Osteoblast (primary cell): ENCODE results near the gene HPCAL4. TPM values are rescaled to one million over a fixed set of nuclear protein-coding genes. Genes with fewer than 3 reads are reported as not detected.

ENCODE experiments used
- DNase-seq: peaks from one replicate; pipeline ENCODE4 v3.0.0; 2011; ENCODE audit warnings: low spot score, mixed read lengths; ENCODE audit not compliant: insufficient read length; ENCODE audit errors: missing footprints
- H2AFZ ChIP-seq: 2 replicates; pipeline ENCODE4 v1.6.0; 2011; ENCODE audit warnings: mild to moderate bottlenecking, low read length
- H3K27ac ChIP-seq: 2 replicates; pipeline ENCODE4 v1.5.1; 2011; ENCODE audit warnings: mild to moderate bottlenecking, low read depth, low read length, moderate library complexity
- H3K27me3 ChIP-seq: 2 replicates; pipeline ENCODE4 v1.6.0; 2012; ENCODE audit warnings: mild to moderate bottlenecking, control low read depth, inconsistent platforms, low read length, moderate library complexity; ENCODE audit not compliant: insufficient read depth
- H3K36me3 ChIP-seq: 2 replicates; pipeline ENCODE4 v1.5.1; 2011; ENCODE audit warnings: mild to moderate bottlenecking, low read length, control low read depth, moderate library complexity; ENCODE audit not compliant: insufficient read depth
- H3K4me1 ChIP-seq: 2 replicates; pipeline ENCODE4 v1.5.1; 2011; ENCODE audit warnings: mild to moderate bottlenecking, low read length, control low read depth, moderate library complexity; ENCODE audit not compliant: insufficient read depth
- H3K4me2 ChIP-seq: 2 replicates; pipeline ENCODE4 v1.6.0; 2011; ENCODE audit warnings: mild to moderate bottlenecking, low read length; ENCODE audit not compliant: insufficient read depth
- H3K4me3 ChIP-seq: fragments of 200-600 bp; sonication (generic); 3 replicates; pipeline ENCODE4 v1.5.1; 2012; ENCODE audit warnings: mild to moderate bottlenecking, low read length, inconsistent platforms; ENCODE audit not compliant: insufficient read depth
- H3K79me2 ChIP-seq: 2 replicates; pipeline ENCODE4 v1.6.0; 2012; ENCODE audit warnings: mild to moderate bottlenecking, low read length, control low read depth, inconsistent platforms; ENCODE audit not compliant: insufficient read depth
- H3K9me3 ChIP-seq: 2 replicates; pipeline ENCODE4 v1.5.1; 2011; ENCODE audit warnings: low read depth, low read length, control low read depth
- H4K20me1 ChIP-seq: 2 replicates; pipeline ENCODE4 v1.6.0; 2012; ENCODE audit warnings: mild to moderate bottlenecking, low read length, control low read depth; ENCODE audit not compliant: insufficient read depth
- total RNA-seq: library from RNA; depleted of rRNA; stranded (reverse); fragments of >200 nt; gene quantifications from 2 replicates; pipeline ENCODE4 v1.2.3, GENCODE V29; 2012
- TF ChIP-seq, protein P1 (sequence below): IDR thresholded peaks from 2 replicates; pipeline ENCODE4 v1.5.1; 2011; ENCODE audit warnings: mild to moderate bottlenecking, low read depth, low read length, moderate library complexity; ENCODE audit errors: extremely low read depth

Gene HPCAL4
- total RNA-seq, 1 donor = not detected

GRCh38 chr1:39639305-39640130 is 51.7 kb downstream of the HPCAL4 start, which contains the start of gene HEYL:
HEYL (minus strand) TSS chr1:39639643; CDS start chr1:39639625, 18 bp downstream.
- Histone ChIP-seq H2AFZ (peak within 1 kb of the TSS; percentile 48), H3K79me2 (no peaks in the 10 kb centered on the region), H3K4me2 (peak within 1 kb of the TSS; percentile 56), H3K36me3 (no peaks in the 10 kb centered on the region), H3K4me3 (peak within 1 kb of the TSS; percentile 70), H3K27ac (no peak within 1 kb of the TSS), H3K9me3 (no peaks in the 10 kb centered on the region), H3K27me3 (no peaks in the 10 kb centered on the region), H4K20me1 (no peaks in the 10 kb centered on the region), H3K4me1 (peaks cover 38% of the 10 kb centered on the region)
- TF ChIP-seq, protein P1, sequence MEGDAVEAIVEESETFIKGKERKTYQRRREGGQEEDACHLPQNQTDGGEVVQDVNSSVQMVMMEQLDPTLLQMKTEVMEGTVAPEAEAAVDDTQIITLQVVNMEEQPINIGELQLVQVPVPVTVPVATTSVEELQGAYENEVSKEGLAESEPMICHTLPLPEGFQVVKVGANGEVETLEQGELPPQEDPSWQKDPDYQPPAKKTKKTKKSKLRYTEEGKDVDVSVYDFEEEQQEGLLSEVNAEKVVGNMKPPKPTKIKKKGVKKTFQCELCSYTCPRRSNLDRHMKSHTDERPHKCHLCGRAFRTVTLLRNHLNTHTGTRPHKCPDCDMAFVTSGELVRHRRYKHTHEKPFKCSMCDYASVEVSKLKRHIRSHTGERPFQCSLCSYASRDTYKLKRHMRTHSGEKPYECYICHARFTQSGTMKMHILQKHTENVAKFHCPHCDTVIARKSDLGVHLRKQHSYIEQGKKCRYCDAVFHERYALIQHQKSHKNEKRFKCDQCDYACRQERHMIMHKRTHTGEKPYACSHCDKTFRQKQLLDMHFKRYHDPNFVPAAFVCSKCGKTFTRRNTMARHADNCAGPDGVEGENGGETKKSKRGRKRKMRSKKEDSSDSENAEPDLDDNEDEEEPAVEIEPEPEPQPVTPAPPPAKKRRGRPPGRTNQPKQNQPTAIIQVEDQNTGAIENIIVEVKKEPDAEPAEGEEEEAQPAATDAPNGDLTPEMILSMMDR = peak; percentile 46
- DNase-seq = peak; percentile 96

GRCh38 chr1:39638965-39639304 is 52.3 kb downstream of the HPCAL4 start:
- H3K36me3 ChIP-seq = no peaks in the 10 kb centered on the region
- TF ChIP-seq, protein P1 = no peak
- DNase-seq = no peak
- no peak overlapping the region for H3K27ac ChIP-seq
- peaks cover 38% of the 10 kb centered on the region for H3K4me1 ChIP-seq
- H3K4me3 ChIP-seq = peak overlapping the region; percentile 70
- H3K9me3 ChIP-seq = no peaks in the 10 kb centered on the region
- no peaks in the 10 kb centered on the region for H3K79me2 ChIP-seq
- no peaks in the 10 kb centered on the region for H4K20me1 ChIP-seq
- H2AFZ ChIP-seq = no peak overlapping the region
- H3K27me3 ChIP-seq = no peaks in the 10 kb centered on the region
- peak overlapping the region; percentile 56 for H3K4me2 ChIP-seq

DNA sequence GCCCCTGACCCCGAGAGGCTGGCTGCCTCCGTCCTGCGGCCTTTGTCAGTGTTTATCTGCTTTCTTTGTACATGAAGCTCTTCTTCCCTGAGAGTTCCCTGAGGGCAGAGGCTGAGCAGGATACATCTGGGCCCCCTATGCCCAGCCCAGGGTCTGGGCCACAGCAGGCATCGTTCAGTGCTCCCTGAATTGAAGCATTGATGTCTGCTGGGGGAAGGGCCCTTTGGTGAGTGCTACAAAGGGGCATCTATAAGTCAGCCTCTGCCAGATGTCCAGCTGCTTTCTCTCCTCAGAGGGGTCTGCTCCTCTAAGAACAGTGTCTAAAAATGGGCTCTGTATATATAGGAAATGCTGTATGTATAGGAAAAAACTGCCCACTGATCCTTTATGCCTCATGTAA is 53.9 kb downstream of the HPCAL4 start:
- DNase-seq = peak; percentile 55
- Histone ChIP-seq H3K4me3 (no peak overlapping the region), H3K9me3 (no peaks in the 10 kb centered on the region), H3K4me1 (peaks cover 30% of the 10 kb centered on the region), H3K79me2 (no peaks in the 10 kb centered on the region), H3K4me2 (no peak overlapping the region), H3K36me3 (no peaks in the 10 kb centered on the region), H2AFZ (no peak overlapping the region), H3K27me3 (peaks cover 5% of the 10 kb centered on the region), H4K20me1 (no peaks in the 10 kb centered on the region), H3K27ac (no peak overlapping the region)
- TF ChIP-seq, protein P1 = no peak

GRCh38 chr1:39635871-39636210 is 55.4 kb downstream of the HPCAL4 start:
- Histone ChIP-seq H3K4me3 (no peak overlapping the region), H4K20me1 (no peaks in the 10 kb centered on the region), H3K9me3 (no peaks in the 10 kb centered on the region), H3K27ac (no peak overlapping the region), H3K4me1 (peaks cover 21% of the 10 kb centered on the region), H3K4me2 (peak overlapping the region; percentile 16), H3K36me3 (peaks cover 5% of the 10 kb centered on the region), H3K27me3 (peaks cover 5% of the 10 kb centered on the region), H3K79me2 (no peaks in the 10 kb centered on the region), H2AFZ (no peak overlapping the region)
- peak; percentile 76 for DNase-seq
- TF ChIP-seq, protein P1 = no peak
